ENCODE data around the gene EIF4G1. TPM values are rescaled to one million over a fixed set of nuclear protein-coding genes. Genes with fewer than 3 reads are reported as not detected.

EIF4G1 gene
- polyA plus RNA-seq, 10 donors = 155 to 234 (median 181) TPM

DNA sequence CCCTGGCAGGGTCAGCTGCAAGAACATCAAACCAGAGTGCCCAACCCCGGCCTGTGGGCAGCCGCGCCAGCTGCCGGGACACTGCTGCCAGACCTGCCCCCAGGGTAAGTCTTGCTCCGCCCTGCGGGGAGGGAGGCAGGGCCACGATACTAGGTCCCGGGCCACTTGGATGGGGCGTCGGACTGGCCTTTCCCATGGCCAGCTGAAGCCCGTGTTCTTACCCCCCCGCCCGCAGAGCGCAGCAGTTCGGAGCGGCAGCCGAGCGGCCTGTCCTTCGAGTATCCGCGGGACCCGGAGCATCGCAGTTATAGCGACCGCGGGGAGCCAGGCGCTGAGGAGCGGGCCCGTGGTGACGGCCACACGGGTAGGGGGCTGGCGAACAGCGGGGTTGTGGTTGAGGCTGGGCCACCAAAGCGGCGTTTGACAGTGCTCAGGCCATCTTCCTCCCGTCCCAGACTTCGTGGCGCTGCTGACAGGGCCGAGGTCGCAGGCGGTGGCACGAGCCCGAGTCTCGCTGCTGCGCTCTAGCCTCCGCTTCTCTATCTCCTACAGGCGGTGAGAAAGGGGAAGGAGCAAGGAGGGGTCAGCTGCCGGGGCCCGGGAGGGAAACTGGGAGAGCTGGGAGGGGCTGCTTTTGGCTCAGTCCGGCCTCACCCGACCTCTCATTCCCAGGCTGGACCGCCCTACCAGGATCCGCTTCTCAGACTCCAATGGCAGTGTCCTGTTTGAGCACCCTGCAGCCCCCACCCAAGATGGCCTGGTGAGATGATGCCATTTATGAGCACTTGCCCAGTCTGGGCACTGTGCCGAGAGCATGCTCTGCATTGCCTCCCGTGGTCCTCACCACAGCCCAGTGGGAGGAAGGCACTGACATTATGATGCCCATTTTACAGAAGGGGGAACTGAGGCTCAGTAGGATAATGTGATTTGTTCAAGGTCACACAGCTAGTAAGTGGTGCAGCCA, 67.1 kb downstream of the EIF4G1 start:
- peak in 1 of 3 donors; percentile 72 for DNase-seq

DNA sequence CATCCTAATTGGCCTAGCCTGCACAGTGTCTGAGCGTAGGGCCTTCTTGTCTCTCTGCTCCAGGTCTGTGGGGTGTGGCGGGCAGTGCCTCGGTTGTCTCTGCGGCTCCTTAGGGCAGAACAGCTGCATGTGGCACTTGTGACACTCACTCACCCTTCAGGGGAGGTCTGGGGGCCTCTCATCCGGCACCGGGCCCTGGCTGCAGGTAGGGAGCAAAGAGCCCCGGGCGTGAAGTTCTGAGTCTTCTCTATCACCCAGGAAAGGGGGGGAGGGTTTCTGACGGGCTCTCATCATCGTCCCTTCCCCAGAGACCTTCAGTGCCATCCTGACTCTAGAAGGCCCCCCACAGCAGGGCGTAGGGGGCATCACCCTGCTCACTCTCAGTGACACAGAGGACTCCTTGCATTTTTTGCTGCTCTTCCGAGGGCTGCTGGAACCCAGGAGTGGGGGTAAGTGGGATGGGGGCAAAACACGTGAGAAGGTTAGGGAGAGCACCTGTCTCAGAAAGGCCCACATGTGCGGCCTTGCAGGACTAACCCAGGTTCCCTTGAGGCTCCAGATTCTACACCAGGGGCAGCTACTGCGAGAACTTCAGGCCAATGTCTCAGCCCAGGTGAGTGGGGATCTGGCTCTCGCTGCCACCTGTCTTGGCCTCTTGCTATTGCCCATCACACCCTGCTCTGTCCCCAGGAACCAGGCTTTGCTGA, 68.1 kb downstream of the EIF4G1 start:
- no peak for DNase-seq

DNA sequence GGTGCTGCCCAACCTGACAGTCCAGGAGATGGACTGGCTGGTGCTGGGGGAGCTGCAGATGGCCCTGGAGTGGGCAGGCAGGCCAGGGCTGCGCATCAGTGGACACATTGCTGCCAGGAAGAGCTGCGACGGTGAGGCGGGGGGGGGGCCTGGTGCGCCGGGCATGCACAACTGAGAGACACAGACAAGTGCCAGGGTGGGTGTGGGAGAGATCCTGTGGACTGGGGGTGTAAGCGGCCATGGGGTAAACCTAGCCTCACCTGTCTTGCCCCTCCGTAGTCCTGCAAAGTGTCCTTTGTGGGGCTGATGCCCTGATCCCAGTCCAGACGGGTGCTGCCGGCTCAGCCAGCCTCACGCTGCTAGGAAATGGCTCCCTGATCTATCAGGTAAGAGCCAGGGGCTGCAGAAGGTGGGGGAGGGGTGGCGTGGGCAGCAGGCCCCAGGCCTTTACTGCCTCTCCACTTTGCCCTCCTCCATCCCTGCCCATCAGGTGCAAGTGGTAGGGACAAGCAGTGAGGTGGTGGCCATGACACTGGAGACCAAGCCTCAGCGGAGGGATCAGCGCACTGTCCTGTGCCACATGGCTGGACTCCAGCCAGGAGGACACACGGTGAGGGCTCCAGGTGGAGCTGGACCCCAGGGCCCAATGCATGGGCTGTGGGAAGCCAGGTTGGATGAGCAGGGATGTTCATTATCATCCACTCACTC, 68.8 kb downstream of the EIF4G1 start:
- no peak for DNase-seq

DNA sequence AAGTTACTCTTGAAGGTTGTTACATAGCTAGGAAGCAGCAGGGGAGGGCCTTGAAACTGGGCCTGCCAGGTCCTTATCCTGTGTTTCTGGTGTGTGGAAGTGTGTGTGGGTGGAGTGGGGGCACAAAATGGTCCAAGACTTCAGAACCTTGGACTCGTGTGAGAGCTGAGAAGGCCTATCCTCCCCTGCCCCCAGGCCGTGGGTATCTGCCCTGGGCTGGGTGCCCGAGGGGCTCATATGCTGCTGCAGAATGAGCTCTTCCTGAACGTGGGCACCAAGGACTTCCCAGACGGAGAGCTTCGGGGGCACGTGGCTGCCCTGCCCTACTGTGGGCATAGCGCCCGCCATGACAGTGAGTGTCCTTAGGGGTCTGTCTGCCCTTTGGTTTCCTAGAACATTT, 69.9 kb downstream of the EIF4G1 start:
- no peak for DNase-seq

Other genes with a start within 250 kb of the EIF4G1 start
- gene HTR3E, start 217.5 kb upstream of the EIF4G1 start, polyA plus RNA-seq (ENCODE audit: insufficient read length in 10 of 10) = not detected
- 10 to 100 TPM; 30.4 to 42.6 (median 35.5) TPM for gene EIF2B5, start 179.2 kb upstream of the EIF4G1 start, polyA plus RNA-seq (ENCODE audit: insufficient read length in 10 of 10)
- gene DVL3, start 159.2 kb upstream of the EIF4G1 start, polyA plus RNA-seq (ENCODE audit: insufficient read length in 10 of 10) = 10 to 100 TPM; 67.8 to 98.1 (median 76.6) TPM
- 100 to 1,000 TPM; 185 to 233 (median 199) TPM for gene AP2M1, start 139.8 kb upstream of the EIF4G1 start, polyA plus RNA-seq (ENCODE audit: insufficient read length in 10 of 10)
- 10 to 100 TPM; 38.3 to 52.9 (median 44.8) TPM for gene ABCF3, start 128.4 kb upstream of the EIF4G1 start, polyA plus RNA-seq (ENCODE audit: insufficient read length in 10 of 10)
- gene VWA5B2, start 85.0 kb upstream of the EIF4G1 start, polyA plus RNA-seq (ENCODE audit: insufficient read length in 10 of 10) = under 1 TPM in 9 of 10 donors, not detected in 1; 0.24 to 0.84 (median 0.48) TPM
- 10 to 100 TPM; 19.3 to 25.0 (median 21.2) TPM for gene ALG3, start 65.6 kb upstream of the EIF4G1 start, polyA plus RNA-seq (ENCODE audit: insufficient read length in 10 of 10)
- gene EEF1AKMT4, start 64.9 kb upstream of the EIF4G1 start, polyA plus RNA-seq (ENCODE audit: insufficient read length in 10 of 10) = 1 to 10 TPM in 8 of 10 donors, under 1 TPM in 2; 0.67 to 2.3 (median 1.5) TPM
- gene CAMK2N2, start 53.1 kb upstream of the EIF4G1 start, polyA plus RNA-seq (ENCODE audit: insufficient read length in 10 of 10) = under 1 TPM in 4 of 10 donors, not detected in 6; 0.10 to 0.22 (median 0.13) TPM
- under 1 TPM in 1 of 10 donors, not detected in 9; 0.16 TPM for gene ECE2, start 38.6 kb upstream of the EIF4G1 start, polyA plus RNA-seq (ENCODE audit: insufficient read length in 10 of 10)
- gene PSMD2, start 15.4 kb upstream of the EIF4G1 start, polyA plus RNA-seq (ENCODE audit: insufficient read length in 10 of 10) = 100 to 1,000 TPM; 149 to 175 (median 165) TPM
- gene FAM131A, start 23.0 kb downstream of the EIF4G1 start, polyA plus RNA-seq (ENCODE audit: insufficient read length in 10 of 10) = 10 to 100 TPM in 7 of 10 donors, 1 to 10 TPM in 3; 8.4 to 13.3 (median 10.7) TPM
- 1 to 10 TPM; 2.4 to 5.9 (median 3.2) TPM for gene CLCN2, start 47.0 kb downstream of the EIF4G1 start, polyA plus RNA-seq (ENCODE audit: insufficient read length in 10 of 10)
- 10 to 100 TPM; 40.0 to 61.4 (median 43.8) TPM for gene POLR2H, start 47.1 kb downstream of the EIF4G1 start, polyA plus RNA-seq (ENCODE audit: insufficient read length in 10 of 10)
- gene THPO, start 63.6 kb downstream of the EIF4G1 start, polyA plus RNA-seq (ENCODE audit: insufficient read length in 10 of 10) = 1 to 10 TPM; 1.1 to 2.1 (median 1.6) TPM
- 10 to 100 TPM; 15.8 to 21.5 (median 17.4) TPM for gene CHRD, start 65.4 kb downstream of the EIF4G1 start, polyA plus RNA-seq (ENCODE audit: insufficient read length in 10 of 10)
- gene EPHB3, start 247.2 kb downstream of the EIF4G1 start, polyA plus RNA-seq (ENCODE audit: insufficient read length in 10 of 10) = 10 to 100 TPM; 25.8 to 54.4 (median 32.4) TPM